ENCODE data around the gene EEIG2.

The EEIG2 gene

GRCh38 chr1:108601708-108602410, 42.0 kb downstream of the EEIG2 start:
- DNase-seq (ENCODE audit: low read depth) = no peak
- TF ChIP-seq CTCF (IDR thresholded peaks at IDR 0.05; ENCODE audit: insufficient read depth, low read depth, low read length, missing control alignments) = no peak
- no peak overlapping the region for H3K4me3 ChIP-seq (ENCODE audit: low read length)

- H3K4me3 ChIP-seq (ENCODE audit: low read length) = no peak overlapping the region
- peak; percentile 51 for DNase-seq (ENCODE audit: low read depth)
- TF ChIP-seq CTCF (IDR thresholded peaks at IDR 0.05; ENCODE audit: insufficient read depth, low read depth, low read length, missing control alignments) = no peak
Measured at GRCh38 chr1:108605633-108606032, 45.7 kb downstream of the EEIG2 start.

GRCh38 chr1:108606478-108606877, 46.6 kb downstream of the EEIG2 start:
- H3K4me3 ChIP-seq (ENCODE audit: low read length) = no peak overlapping the region
- no peak for DNase-seq (ENCODE audit: low read depth)
- no peak for TF ChIP-seq CTCF (IDR thresholded peaks at IDR 0.05; ENCODE audit: insufficient read depth, low read depth, low read length, missing control alignments)

- no peak for DNase-seq (ENCODE audit: low read depth)
- H3K4me3 ChIP-seq (ENCODE audit: low read length) = no peak overlapping the region
- no peak for TF ChIP-seq CTCF (IDR thresholded peaks at IDR 0.05; ENCODE audit: insufficient read depth, low read depth, low read length, missing control alignments)
Measured at GRCh38 chr1:108609483-108610049, 49.7 kb downstream of the EEIG2 start.

Measured in epithelial cell of esophagus (primary cell).